HepG2 (cell line): ENCODE results near the gene SLC16A3. TPM values are rescaled to one million over a fixed set of nuclear protein-coding genes. Genes with fewer than 3 reads are reported as not detected.

Experiments
- AKNA ChIP-seq: sonication (generic); formaldehyde crosslinking; IDR thresholded peaks from 2 replicates; pipeline ENCODE4 v1.4.0; 2020; ENCODE audit warnings: missing genetic modification reagents, borderline replicate concordance
- ATRX ChIP-seq: sonication (generic); formaldehyde crosslinking; IDR thresholded peaks from 2 replicates; pipeline ENCODE4 v1.4.0; 2020; ENCODE audit warnings: missing genetic modification reagents, borderline replicate concordance
- BORCS8-MEF2B ChIP-seq: sonication (generic); formaldehyde crosslinking; IDR thresholded peaks from 2 replicates; pipeline ENCODE4 v1.8.0; 2022; ENCODE audit warnings: mild to moderate bottlenecking, missing genetic modification reagents
- GMEB1 ChIP-seq: sonication (generic); formaldehyde crosslinking; IDR thresholded peaks from 2 replicates; pipeline ENCODE4 v1.5.1; 2020; ENCODE audit warnings: missing genetic modification reagents, mild to moderate bottlenecking, borderline replicate concordance
- HOMEZ ChIP-seq: IDR thresholded peaks from 2 replicates; pipeline ENCODE4 v1.6.1; 2016; ENCODE audit warnings: low read depth
- MIXL1 ChIP-seq: IDR thresholded peaks from 2 replicates; pipeline ENCODE4 v1.6.1; 2016
- NPAS2 ChIP-seq: sonication (generic); formaldehyde crosslinking; IDR thresholded peaks from 2 replicates; pipeline ENCODE4 v1.8.0; 2022; ENCODE audit warnings: mild to moderate bottlenecking, missing genetic modification reagents, borderline replicate concordance
- RBM22 ChIP-seq: fragments of 200-400 bp; formaldehyde crosslinking; optimal IDR thresholded peaks from 2 replicates; pipeline ENCODE3; 2017; ENCODE audit warnings: mild to moderate bottlenecking, low read length, moderate library complexity
- TCF7L2 ChIP-seq: IDR thresholded peaks from 2 replicates; pipeline ENCODE4 v1.6.1; 2011; ENCODE audit warnings: mild to moderate bottlenecking, low read depth, low read length, moderate library complexity
- TEAD3 ChIP-seq: optimal IDR thresholded peaks from 2 replicates; pipeline ENCODE3; 2016; ENCODE audit warnings: borderline replicate concordance
- TERF1 ChIP-seq: sonication (generic); formaldehyde crosslinking; IDR thresholded peaks from 2 replicates; pipeline ENCODE4 v1.8.0; 2022; ENCODE audit warnings: mild to moderate bottlenecking, missing genetic modification reagents, moderate library complexity
- YEATS4 ChIP-seq: sonication (generic); formaldehyde crosslinking; IDR thresholded peaks from 2 replicates; pipeline ENCODE4 v1.4.0; 2020; ENCODE audit warnings: missing genetic modification reagents, borderline replicate concordance
- ZNF550 ChIP-seq: sonication (generic); formaldehyde crosslinking; IDR thresholded peaks from 2 replicates; pipeline ENCODE4 v1.4.0; 2020; ENCODE audit warnings: mild to moderate bottlenecking, missing genetic modification reagents, borderline replicate concordance
- polyA plus RNA-seq, 8 experiments: library from polyadenylated mRNA; depleted of rRNA in 3 of 8; stranded (reverse) in 7 of 8; unstranded in 1 of 8; fragments of >200 nt; fragmentation: Illumina TruSeq in 4 of 8; extraction: Trizol in 4 of 8; gene quantifications; 2 replicates each; pipeline versions ENCODE4 v1.2.1 to v1.2.3, GENCODE V29; 2011 to 2016; ENCODE audit warnings: low read depth in 4 of 8, missing spikeins in 1 of 8, mixed read lengths in 1 of 8; ENCODE audit not compliant: insufficient read depth in 1 of 8
- total RNA-seq, 5 experiments: library from RNA; depleted of rRNA; stranded (reverse); fragments of >200 nt; fragmentation: Illumina TruSeq; extraction: Trizol; gene quantifications; 2 replicates each; pipeline ENCODE4 v1.2.3, GENCODE V29; 2016; ENCODE audit warnings: low read depth in 1 of 5

The SLC16A3 gene
- total and polyA plus RNA-seq, 2 of the 13 experiments (the other 11 are each of a cell fraction or from before 2014, with no cell fraction given): 242 to 349 TPM

GRCh38 chr17:82283208-82283749, 54.4 kb downstream of the SLC16A3 start (continued):
- no peak for TF ChIP-seq AKNA (CRISPR knock-in tag)
- TF ChIP-seq HOMEZ (CRISPR knock-in tag): no peak
- TF ChIP-seq RBM22: no peak
- no peak for TF ChIP-seq ZNF550
- no peak for TF ChIP-seq ATRX (CRISPR knock-in tag)
- no peak for TF ChIP-seq TCF7L2
- no peak for TF ChIP-seq MIXL1
- no peak for TF ChIP-seq GMEB1 (CRISPR knock-in tag)
- no peak for TF ChIP-seq BORCS8-MEF2B (CRISPR knock-in tag)
- no peak for TF ChIP-seq YEATS4 (CRISPR knock-in tag)
- no peak for TF ChIP-seq TERF1 (CRISPR knock-in tag)
- TF ChIP-seq NPAS2: no peak
- TF ChIP-seq TEAD3 (CRISPR knock-in tag): peak; percentile 5
